Mesenteric fat pad (tissue), 1 donor: ENCODE data around the gene SRC. TPM values are rescaled to one million over a fixed set of nuclear protein-coding genes. Genes with fewer than 3 reads are reported as not detected.
"Not testable (repeated sequence)": the region's sequence is repeated elsewhere in the genome, so short reads cannot be mapped to it uniquely, and the experiment has no call there.

Experiments used
- DNase-seq: peaks from one replicate; pipeline ENCODE4 v3.0.0-alpha.2; 2020; ENCODE audit warnings: low spot score
- total RNA-seq: library from RNA; stranded (reverse); fragmentation: NEBNext Ultra II Directional; extraction: Animal tissue kit (Norgen Biotek cat#: 25700); gene quantifications from one replicate; pipeline ENCODE4 v1.2.1, GENCODE V29; 2021
- donor health status: DM: yes; HTN: yes; CAD: no.

The SRC gene
- total RNA-seq, 1 donor from 2014 or later: 23.9 TPM

GRCh38 chr20:37362231-37362792 lies 16.4 kb downstream of the SRC start:
- DNase-seq: no peak

DNA sequence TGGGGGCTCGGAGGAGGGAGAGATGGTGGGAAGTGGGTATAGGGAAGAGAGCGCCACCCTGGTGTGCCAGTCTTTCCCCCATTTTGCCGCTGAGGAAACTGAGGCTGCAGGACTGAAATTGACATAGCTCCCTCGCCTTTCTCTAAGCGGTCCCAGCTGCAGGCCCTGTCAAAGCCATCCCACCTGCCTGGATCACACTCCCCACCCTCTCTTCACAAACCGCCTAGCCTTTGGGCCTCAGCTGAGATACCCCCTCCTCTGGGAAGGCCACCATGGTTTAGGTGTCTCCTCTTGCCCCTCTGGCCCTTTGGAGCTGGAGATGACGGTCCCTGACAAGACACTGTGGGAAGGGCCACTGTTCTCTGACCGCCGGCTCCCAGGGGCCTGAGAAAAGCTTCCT lies 16.9 kb downstream of the SRC start:
- DNase-seq: no peak

- DNase-seq: peak; percentile 88
Observed at GRCh38 chr20:37363221-37364012, 17.5 kb downstream of the SRC start.

- no peak for DNase-seq
Observed at GRCh38 chr20:37364013-37364926, 18.3 kb downstream of the SRC start.

DNA sequence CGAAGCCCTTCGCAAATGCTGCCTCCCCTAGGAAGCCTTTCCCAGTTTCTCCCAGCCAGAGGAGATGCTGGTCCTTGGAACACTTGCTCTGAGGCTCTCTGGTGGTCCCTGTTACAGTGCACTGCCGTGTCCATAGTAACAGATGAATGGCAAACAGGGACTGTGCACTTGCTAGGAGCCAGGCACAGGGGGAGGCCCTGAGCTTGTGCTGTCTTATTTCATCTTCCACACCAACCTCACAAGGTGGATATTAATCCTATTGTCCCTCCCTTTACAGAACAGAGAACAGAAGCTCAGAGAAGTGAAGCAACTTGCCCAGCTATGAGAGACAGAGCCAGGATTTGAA lies 19.0 kb downstream of the SRC start:
- no peak for DNase-seq

GRCh38 chr20:37365760-37366638 lies 20.1 kb downstream of the SRC start:
- no peak for DNase-seq

GRCh38 chr20:37366743-37367142 lies 20.8 kb downstream of the SRC start:
- DNase-seq: no peak

DNA sequence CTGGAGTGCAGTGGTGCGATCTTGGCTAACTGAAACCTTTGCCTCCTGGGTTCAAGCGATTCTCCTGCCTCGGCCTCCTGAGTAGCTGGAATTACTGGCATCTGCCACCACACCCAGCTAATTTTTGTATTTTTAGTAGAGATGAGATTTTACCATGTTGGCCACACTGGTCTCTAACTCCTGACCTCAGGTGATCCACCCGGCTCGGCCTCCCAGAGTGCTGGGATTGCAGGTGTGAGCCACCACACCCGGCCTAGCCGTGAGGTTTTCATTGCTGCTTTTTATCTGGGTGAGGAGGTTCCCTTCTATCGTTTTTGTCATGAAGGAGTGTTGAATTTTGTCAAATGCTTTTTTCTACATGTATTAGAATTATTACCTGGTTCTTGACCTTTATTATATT lies 23.9 kb downstream of the SRC start:
- no peak for DNase-seq

DNA sequence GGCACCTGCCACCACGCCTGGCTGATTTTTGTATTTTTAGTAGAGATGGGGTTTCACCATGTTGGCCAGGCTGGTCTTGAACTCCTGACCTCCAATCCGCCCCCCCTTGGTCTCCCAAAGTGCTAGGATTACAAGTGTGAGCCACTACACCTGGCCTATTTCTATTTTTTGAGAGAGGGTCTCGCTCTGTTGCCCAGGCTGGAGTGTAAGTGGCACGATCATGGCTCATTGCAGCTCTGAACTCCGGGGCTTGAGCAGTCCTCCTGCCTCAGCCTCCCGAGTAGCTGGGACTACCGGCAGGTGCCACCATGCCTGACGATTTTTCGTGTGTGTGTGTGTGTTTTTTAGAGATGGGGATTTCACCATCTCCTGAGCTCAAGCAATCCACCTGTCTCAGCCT lies 25.9 kb downstream of the SRC start:
- not testable (repeated sequence) for DNase-seq

DNA sequence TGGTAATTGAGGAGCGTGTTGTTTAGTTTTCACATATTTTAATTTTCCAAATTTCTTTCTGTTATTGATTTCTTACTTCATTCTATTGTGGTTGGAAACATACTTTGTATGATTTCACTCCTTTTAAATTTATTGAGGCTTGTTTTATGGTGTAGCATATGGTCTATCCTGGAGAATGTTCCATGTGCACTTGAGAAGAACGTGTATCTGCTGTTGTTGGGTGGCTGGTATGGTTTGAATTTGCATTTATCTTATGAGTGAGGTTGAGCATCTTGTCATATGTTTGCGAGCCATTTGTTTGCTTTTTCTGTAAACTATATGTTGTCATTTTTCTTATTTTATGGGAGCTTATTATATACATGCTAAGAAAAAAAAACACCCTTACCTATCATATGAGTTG lies 26.5 kb downstream of the SRC start:
- no peak for DNase-seq

GRCh38 chr20:37373020-37373598 lies 27.2 kb downstream of the SRC start:
- DNase-seq: no peak

- DNase-seq: no peak
Observed at GRCh38 chr20:37375227-37375626, 29.3 kb downstream of the SRC start.

DNA sequence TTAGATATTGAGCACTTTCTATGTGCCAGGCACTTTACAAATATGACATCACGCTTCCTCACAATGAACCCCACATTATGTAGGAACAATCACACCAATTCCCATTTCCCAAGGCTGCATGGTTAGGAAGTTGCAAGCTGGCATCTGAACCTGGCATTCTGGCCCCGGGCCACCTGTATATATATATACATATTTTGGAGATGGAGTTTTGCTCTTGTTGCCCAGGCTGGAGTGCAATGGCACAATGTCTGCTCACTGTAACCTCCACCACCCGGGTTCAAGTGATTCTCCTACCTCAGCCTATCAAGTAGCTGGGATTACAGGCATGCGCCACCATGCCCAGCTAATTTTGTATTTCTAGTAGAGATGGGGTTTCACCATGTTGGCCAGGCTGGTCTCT lies 30.4 kb downstream of the SRC start:
- no peak for DNase-seq

- no peak for DNase-seq
Observed at GRCh38 chr20:37376791-37377190, 30.9 kb downstream of the SRC start.

DNA sequence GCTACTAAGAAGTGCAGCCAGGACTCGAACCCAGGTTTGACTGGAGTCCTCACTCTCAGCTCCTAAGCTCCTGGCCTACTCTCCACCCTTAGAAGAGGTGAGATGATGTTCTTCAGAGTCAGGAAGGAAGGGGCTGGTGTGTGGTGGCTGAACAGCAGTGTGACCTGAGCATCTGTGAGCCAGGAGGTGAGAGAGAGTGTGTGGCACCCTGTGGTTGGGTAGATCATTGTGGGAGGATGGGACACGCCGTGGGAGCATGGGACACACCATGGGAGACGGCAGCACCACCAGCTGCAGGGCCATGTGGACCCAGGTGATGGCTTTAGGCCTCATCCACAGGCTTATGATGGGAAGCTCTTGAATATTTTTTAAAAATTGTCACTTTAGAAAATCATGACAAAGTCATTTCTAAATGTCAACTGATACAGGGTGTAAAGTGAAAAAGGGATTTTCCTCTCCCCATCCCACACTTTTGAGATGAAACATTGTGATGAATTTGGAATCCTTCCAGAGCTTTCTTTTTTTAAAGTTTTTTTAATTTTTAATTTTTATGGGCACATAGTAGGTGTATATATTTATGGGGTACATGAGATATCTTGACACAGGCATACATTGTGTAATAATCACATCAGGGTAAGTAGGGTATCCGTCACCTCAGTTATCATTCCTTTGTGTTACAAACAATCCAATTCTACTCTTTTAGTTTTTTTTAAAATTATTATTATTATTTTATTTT lies 31.6 kb downstream of the SRC start:
- no peak for DNase-seq

DNA sequence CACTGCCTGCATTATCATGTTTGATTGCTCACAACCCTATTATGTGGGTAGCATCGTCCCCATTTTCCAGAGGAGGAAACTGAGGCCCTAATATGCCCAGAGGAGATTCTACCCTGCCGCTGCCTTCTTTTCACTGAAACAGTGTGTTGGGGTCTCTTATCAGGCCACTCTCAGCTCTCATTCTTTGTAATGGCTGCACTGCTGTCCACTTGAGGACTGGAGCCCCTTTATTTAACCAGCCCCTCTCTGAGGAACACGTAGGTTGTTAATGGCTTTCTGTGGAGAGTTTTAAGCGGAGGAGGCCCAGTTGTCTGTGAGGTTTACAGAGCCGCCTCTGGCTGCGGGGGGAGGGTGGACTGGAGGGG lies 32.5 kb downstream of the SRC start:
- no peak for DNase-seq

DNA sequence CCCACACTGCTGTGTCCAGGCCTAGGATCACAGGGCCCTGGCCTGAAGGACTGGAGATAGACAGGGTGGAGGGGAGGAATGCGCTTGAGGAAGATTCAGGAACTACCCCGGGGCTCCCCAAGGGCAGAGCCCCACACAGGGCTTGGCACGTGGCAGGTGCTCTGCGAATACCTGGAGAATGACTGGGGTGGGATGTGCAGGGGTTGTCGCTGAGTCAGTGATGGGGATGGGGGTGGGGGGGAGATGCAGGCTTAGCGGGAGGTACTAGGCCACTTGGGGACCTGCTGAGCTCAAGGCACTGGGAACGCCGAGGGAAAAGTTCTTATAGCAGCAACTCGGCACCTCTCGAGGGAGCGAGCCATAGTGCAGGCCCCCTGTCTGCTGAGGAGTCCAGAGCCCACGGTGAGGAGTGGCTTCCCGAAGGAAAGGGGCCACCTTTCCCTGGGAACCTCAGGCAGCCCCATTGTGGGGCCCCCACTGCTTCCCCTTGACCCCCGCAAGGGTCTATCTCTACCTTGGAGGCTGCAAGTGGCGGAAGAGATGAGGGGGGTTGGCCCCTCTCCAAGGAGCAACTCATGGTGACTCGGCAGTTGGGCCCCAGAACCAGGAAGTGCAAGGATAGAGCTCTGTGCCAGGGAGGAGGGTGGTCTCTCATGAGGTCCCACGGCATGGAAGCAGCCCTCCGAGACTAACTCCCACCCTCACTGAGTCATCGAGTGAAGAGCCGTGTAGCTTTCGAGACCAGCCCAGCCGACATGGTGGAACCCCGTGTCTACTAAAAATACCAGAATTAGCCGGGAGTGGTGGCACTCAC lies 33.1 kb downstream of the SRC start:
- no peak for DNase-seq

- DNase-seq: no peak
Observed at GRCh38 chr20:37379967-37380828, 34.3 kb downstream of the SRC start.
